Measurements from ENCODE around the gene MYO1H. TPM values are rescaled to one million over a fixed set of nuclear protein-coding genes. Genes with fewer than 3 reads are reported as not detected.

The MYO1H gene
- total and polyA plus RNA-seq, 2 of the 13 experiments (the other 11 are each of a cell fraction or from before 2014, with no cell fraction given), result not detected

GRCh38 chr12:109307051-109307450, 40.6 kb upstream of the MYO1H start (continued):
- TF ChIP-seq JUND (CRISPR knock-in tag; IDR thresholded peaks at IDR 0.05) (no peak), RBFOX2 (IDR thresholded peaks at IDR 0.05; ENCODE audit: low read depth, low read length) (no peak), SP4 (CRISPR knock-in tag; IDR thresholded peaks at IDR 0.05) (no peak; the same call in 1 of the 2 replicates), PHF8 (CRISPR knock-in tag; IDR thresholded peaks at IDR 0.05) (no peak), ZNF362 (CRISPR knock-in tag; IDR thresholded peaks at IDR 0.05; ENCODE audit: borderline replicate concordance) (0 out of 2 replicates have a peak, but pooled peaks have one; percentile 22), DNMT3B (CRISPR knock-in tag; conservative IDR thresholded peaks at IDR 0.05) (no peak), ISL2 (CRISPR knock-in tag; IDR thresholded peaks at IDR 0.05) (0 out of 2 replicates have a peak, but pooled peaks have one; percentile 23), E2F5 (CRISPR knock-in tag; conservative IDR thresholded peaks at IDR 0.05) (no peak), TCF7 (IDR thresholded peaks at IDR 0.05; ENCODE audit: low read depth) (no peak), GTF2F1 (IDR thresholded peaks at IDR 0.05; ENCODE audit: low read length) (no peak), ETV6 (CRISPR knock-in tag; conservative IDR thresholded peaks at IDR 0.05) (no peak), HNF1B (CRISPR knock-in tag; IDR thresholded peaks at IDR 0.05) (peak; percentile 38; the same call in 1 of the 2 replicates), SPEN (CRISPR knock-in tag; IDR thresholded peaks at IDR 0.05; ENCODE audit: low read depth) (no peak), ZNF768 (CRISPR knock-in tag; IDR thresholded peaks at IDR 0.05) (0 out of 2 replicates have a peak, but pooled peaks have one; percentile 16), GATA4 (IDR thresholded peaks at IDR 0.05; ENCODE audit: borderline replicate concordance, low read depth) (no peak), SIX4 (CRISPR knock-in tag; IDR thresholded peaks at IDR 0.05) (no peak), CBFB (CRISPR knock-in tag; IDR thresholded peaks at IDR 0.05) (0 out of 2 replicates have a peak, but pooled peaks have one; percentile 27), ZNF597 (CRISPR knock-in tag; IDR thresholded peaks at IDR 0.05) (no peak), ZNF83 (CRISPR knock-in tag; IDR thresholded peaks at IDR 0.05; ENCODE audit: borderline replicate concordance) (no peak), SRF (IDR thresholded peaks at IDR 0.05; ENCODE audit: low read depth, low read length) (no peak), SOX6 (IDR thresholded peaks at IDR 0.05) (no peak), SOX6 (CRISPR knock-in tag; IDR thresholded peaks at IDR 0.05) (peak; percentile 79), ZBTB21 (CRISPR knock-in tag; IDR thresholded peaks at IDR 0.05) (no peak), NR3C1 (CRISPR knock-in tag; IDR thresholded peaks at IDR 0.05) (no peak), ZNF878 (CRISPR knock-in tag; IDR thresholded peaks at IDR 0.05) (no peak), ZNF598 (CRISPR knock-in tag; IDR thresholded peaks at IDR 0.05; ENCODE audit: borderline replicate concordance) (no peak), TBX3 (IDR thresholded peaks at IDR 0.05; ENCODE audit: borderline replicate concordance) (no peak), SP5 (CRISPR knock-in tag; IDR thresholded peaks at IDR 0.05; ENCODE audit: borderline replicate concordance, low read depth) (no peak), ATF7 (IDR thresholded peaks at IDR 0.05) (no peak), ATF7 (CRISPR knock-in tag; IDR thresholded peaks at IDR 0.05) (no peak)

Measured in HepG2 (cell line).